Endothelial cell of umbilical vein (primary cell): ENCODE data around the gene LDLRAD4.

Source experiments
- POLR2A ChIP-seq: IDR thresholded peaks from 2 replicates; pipeline ENCODE4 v1.6.1; 2012; ENCODE audit warnings: low read depth, mild to moderate bottlenecking, control low read depth, low read length
- TF ChIP-seq, protein P1 (sequence below), 2 donors: IDR thresholded peaks; 1 replicate in 1 of 2; 2 replicates in 1 of 2; pipeline ENCODE4 v1.5.1; 2011; ENCODE audit warnings: low read length in 2 of 2, mild to moderate bottlenecking in 2 of 2, moderate library complexity in 2 of 2, control low read depth in 1 of 2, inconsistent platforms in 1 of 2, low read depth in 1 of 2; ENCODE audit not compliant: insufficient read depth in 1 of 2; ENCODE audit errors: extremely low read depth in 1 of 2
- TF ChIP-seq, protein P2 (sequence below): IDR thresholded peaks from 2 replicates; pipeline ENCODE4 v1.6.1; 2011; ENCODE audit not compliant: insufficient read depth, insufficient read length

DNA sequence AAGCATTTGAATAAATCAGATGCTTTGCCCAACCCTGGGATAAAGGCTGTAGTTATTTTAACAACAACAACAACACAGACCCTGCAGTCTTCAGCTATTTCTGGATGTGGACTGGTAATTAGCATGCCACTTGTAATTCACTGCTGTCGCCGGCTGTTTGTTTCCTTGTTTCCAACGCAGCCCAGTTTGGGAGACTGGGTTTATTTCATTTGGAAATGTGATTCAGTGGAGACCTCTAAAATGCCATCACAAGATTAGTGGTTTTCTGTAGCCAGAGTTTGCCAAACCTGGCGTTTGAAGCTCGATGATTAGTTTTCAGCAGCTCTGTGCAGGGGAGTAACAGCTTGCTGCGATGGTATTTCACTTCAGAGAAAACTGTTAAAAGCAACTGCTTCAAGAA, 83.5 kb downstream of the LDLRAD4 start:
- TF ChIP-seq, protein P1, sequence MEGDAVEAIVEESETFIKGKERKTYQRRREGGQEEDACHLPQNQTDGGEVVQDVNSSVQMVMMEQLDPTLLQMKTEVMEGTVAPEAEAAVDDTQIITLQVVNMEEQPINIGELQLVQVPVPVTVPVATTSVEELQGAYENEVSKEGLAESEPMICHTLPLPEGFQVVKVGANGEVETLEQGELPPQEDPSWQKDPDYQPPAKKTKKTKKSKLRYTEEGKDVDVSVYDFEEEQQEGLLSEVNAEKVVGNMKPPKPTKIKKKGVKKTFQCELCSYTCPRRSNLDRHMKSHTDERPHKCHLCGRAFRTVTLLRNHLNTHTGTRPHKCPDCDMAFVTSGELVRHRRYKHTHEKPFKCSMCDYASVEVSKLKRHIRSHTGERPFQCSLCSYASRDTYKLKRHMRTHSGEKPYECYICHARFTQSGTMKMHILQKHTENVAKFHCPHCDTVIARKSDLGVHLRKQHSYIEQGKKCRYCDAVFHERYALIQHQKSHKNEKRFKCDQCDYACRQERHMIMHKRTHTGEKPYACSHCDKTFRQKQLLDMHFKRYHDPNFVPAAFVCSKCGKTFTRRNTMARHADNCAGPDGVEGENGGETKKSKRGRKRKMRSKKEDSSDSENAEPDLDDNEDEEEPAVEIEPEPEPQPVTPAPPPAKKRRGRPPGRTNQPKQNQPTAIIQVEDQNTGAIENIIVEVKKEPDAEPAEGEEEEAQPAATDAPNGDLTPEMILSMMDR (IDR thresholded peaks at IDR 0.05; ENCODE audit: extremely low read depth in 1 of 2, insufficient read depth in 1 of 2, low read depth in 1 of 2, low read length in 2 of 2), result no peak
- TF ChIP-seq, protein P2, sequence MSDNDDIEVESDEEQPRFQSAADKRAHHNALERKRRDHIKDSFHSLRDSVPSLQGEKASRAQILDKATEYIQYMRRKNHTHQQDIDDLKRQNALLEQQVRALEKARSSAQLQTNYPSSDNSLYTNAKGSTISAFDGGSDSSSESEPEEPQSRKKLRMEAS, result no peak
- TF ChIP-seq POLR2A, result no peak
